ENCODE measurements around the gene CCDC182.
A peak's percentile ranks its signal among the peaks of the same experiment; 100 is the strongest.

DNA sequence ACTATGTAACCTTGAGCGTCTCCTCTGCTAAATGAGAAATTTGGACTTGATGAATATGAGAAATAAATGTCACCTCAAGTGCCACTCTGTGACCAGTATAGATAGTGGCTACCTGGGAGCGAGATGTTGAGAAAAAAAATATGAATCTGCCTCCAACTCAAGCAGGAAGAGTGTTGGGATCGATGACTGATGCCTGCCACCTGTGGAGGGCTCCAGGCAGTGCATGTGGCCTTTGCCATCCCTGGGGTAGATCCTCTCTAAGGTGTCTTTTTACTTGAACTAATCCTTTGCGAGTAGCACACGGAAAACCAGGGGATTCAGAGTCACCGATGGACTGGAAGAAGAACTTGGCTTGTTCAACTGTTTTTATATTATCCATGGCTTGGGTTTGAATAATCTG, 9.4 kb downstream of the CCDC182 start:
- TF ChIP-seq ZNF586 (CRISPR knock-in tag; conservative IDR thresholded peaks at IDR 0.05) = no peak
- TF ChIP-seq, protein P1, sequence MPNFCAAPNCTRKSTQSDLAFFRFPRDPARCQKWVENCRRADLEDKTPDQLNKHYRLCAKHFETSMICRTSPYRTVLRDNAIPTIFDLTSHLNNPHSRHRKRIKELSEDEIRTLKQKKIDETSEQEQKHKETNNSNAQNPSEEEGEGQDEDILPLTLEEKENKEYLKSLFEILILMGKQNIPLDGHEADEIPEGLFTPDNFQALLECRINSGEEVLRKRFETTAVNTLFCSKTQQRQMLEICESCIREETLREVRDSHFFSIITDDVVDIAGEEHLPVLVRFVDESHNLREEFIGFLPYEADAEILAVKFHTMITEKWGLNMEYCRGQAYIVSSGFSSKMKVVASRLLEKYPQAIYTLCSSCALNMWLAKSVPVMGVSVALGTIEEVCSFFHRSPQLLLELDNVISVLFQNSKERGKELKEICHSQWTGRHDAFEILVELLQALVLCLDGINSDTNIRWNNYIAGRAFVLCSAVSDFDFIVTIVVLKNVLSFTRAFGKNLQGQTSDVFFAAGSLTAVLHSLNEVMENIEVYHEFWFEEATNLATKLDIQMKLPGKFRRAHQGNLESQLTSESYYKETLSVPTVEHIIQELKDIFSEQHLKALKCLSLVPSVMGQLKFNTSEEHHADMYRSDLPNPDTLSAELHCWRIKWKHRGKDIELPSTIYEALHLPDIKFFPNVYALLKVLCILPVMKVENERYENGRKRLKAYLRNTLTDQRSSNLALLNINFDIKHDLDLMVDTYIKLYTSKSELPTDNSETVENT (CRISPR knock-in tag; IDR thresholded peaks at IDR 0.05) = no peak
- TF ChIP-seq, protein P2, sequence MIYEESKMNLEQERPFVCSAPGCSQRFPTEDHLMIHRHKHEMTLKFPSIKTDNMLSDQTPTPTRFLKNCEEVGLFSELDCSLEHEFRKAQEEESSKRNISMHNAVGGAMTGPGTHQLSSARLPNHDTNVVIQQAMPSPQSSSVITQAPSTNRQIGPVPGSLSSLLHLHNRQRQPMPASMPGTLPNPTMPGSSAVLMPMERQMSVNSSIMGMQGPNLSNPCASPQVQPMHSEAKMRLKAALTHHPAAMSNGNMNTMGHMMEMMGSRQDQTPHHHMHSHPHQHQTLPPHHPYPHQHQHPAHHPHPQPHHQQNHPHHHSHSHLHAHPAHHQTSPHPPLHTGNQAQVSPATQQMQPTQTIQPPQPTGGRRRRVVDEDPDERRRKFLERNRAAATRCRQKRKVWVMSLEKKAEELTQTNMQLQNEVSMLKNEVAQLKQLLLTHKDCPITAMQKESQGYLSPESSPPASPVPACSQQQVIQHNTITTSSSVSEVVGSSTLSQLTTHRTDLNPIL (CRISPR knock-in tag; IDR thresholded peaks at IDR 0.05) = no peak
- no peak for TF ChIP-seq ZNF431 (CRISPR knock-in tag; IDR thresholded peaks at IDR 0.05)
- TF ChIP-seq EZH2 (IDR thresholded peaks at IDR 0.05; ENCODE audit: borderline replicate concordance, low read depth, low read length) = no peak
- TF ChIP-seq SMC3 (conservative IDR thresholded peaks at IDR 0.05; ENCODE audit: insufficient read depth, low read depth, low read length) = no peak
- TF ChIP-seq, protein P3, sequence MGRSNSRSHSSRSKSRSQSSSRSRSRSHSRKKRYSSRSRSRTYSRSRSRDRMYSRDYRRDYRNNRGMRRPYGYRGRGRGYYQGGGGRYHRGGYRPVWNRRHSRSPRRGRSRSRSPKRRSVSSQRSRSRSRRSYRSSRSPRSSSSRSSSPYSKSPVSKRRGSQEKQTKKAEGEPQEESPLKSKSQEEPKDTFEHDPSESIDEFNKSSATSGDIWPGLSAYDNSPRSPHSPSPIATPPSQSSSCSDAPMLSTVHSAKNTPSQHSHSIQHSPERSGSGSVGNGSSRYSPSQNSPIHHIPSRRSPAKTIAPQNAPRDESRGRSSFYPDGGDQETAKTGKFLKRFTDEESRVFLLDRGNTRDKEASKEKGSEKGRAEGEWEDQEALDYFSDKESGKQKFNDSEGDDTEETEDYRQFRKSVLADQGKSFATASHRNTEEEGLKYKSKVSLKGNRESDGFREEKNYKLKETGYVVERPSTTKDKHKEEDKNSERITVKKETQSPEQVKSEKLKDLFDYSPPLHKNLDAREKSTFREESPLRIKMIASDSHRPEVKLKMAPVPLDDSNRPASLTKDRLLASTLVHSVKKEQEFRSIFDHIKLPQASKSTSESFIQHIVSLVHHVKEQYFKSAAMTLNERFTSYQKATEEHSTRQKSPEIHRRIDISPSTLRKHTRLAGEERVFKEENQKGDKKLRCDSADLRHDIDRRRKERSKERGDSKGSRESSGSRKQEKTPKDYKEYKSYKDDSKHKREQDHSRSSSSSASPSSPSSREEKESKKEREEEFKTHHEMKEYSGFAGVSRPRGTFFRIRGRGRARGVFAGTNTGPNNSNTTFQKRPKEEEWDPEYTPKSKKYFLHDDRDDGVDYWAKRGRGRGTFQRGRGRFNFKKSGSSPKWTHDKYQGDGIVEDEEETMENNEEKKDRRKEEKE (IDR thresholded peaks at IDR 0.05; ENCODE audit: borderline replicate concordance in 1 of 2, control insufficient read depth in 1 of 2, low read depth in 2 of 2, low read length in 1 of 2) = no peak
- no peak for TF ChIP-seq EP300 (IDR thresholded peaks at IDR 0.05; ENCODE audit: low read length)
- TF ChIP-seq, protein P4, sequence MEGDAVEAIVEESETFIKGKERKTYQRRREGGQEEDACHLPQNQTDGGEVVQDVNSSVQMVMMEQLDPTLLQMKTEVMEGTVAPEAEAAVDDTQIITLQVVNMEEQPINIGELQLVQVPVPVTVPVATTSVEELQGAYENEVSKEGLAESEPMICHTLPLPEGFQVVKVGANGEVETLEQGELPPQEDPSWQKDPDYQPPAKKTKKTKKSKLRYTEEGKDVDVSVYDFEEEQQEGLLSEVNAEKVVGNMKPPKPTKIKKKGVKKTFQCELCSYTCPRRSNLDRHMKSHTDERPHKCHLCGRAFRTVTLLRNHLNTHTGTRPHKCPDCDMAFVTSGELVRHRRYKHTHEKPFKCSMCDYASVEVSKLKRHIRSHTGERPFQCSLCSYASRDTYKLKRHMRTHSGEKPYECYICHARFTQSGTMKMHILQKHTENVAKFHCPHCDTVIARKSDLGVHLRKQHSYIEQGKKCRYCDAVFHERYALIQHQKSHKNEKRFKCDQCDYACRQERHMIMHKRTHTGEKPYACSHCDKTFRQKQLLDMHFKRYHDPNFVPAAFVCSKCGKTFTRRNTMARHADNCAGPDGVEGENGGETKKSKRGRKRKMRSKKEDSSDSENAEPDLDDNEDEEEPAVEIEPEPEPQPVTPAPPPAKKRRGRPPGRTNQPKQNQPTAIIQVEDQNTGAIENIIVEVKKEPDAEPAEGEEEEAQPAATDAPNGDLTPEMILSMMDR (IDR thresholded peaks at IDR 0.05 in 2 of 3, conservative IDR thresholded peaks at IDR 0.05 in 1 of 3; ENCODE audit: insufficient read depth in 2 of 3, low read depth in 1 of 3, low read length in 3 of 3) = peak; percentile 40 to 45 (median 42)
- TF ChIP-seq, protein P5, sequence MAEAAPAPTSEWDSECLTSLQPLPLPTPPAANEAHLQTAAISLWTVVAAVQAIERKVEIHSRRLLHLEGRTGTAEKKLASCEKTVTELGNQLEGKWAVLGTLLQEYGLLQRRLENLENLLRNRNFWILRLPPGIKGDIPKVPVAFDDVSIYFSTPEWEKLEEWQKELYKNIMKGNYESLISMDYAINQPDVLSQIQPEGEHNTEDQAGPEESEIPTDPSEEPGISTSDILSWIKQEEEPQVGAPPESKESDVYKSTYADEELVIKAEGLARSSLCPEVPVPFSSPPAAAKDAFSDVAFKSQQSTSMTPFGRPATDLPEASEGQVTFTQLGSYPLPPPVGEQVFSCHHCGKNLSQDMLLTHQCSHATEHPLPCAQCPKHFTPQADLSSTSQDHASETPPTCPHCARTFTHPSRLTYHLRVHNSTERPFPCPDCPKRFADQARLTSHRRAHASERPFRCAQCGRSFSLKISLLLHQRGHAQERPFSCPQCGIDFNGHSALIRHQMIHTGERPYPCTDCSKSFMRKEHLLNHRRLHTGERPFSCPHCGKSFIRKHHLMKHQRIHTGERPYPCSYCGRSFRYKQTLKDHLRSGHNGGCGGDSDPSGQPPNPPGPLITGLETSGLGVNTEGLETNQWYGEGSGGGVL (CRISPR knock-in tag; IDR thresholded peaks at IDR 0.05) = no peak
- TF ChIP-seq ZNF561 (CRISPR knock-in tag; conservative IDR thresholded peaks at IDR 0.05) = no peak
